ENCODE data around the gene GSG1L.

The GSG1L gene

GRCh38 chr16:28067604-28068379 lies 4.3 kb upstream of the GSG1L start:
- Histone ChIP-seq H3K36me3 (ENCODE audit: control insufficient read depth, insufficient read depth, low read length) (no peaks in the 10 kb centered on the region), H3K4me3 (replicated peaks; ENCODE audit: low read depth, low read length) (no peak overlapping the region), H3K27me3 (replicated peaks; ENCODE audit: control insufficient read depth, insufficient read depth, low read length) (no peaks in the 10 kb centered on the region; the same call in none of the 2 replicates)
- no peak for TF ChIP-seq CTCF (IDR thresholded peaks at IDR 0.05; ENCODE audit: insufficient read depth, low read length, poor library complexity, severe bottlenecking)
- DNase-seq (ENCODE audit: extremely low read depth, insufficient read length), result no peak

- TF ChIP-seq CTCF (IDR thresholded peaks at IDR 0.05; ENCODE audit: insufficient read depth, low read length, poor library complexity, severe bottlenecking), result no peak
- no peaks in the 10 kb centered on the region; the same call in none of the 2 replicates for H3K27me3 ChIP-seq (replicated peaks; ENCODE audit: control insufficient read depth, insufficient read depth, low read length)
These were observed 1.3 kb upstream of the GSG1L start for GRCh38 chr16:28064706-28065249.

GRCh38 chr16:28064150-28064549 lies 636 bp upstream of the GSG1L start:
- TF ChIP-seq CTCF (IDR thresholded peaks at IDR 0.05; ENCODE audit: insufficient read depth, low read length, poor library complexity, severe bottlenecking), result no peak
- H3K4me3 ChIP-seq (replicated peaks; ENCODE audit: low read depth, low read length), result no peak overlapping the region
- H3K36me3 ChIP-seq (ENCODE audit: control insufficient read depth, insufficient read depth, low read length), result no peaks in the 10 kb centered on the region
- no peak for DNase-seq (ENCODE audit: extremely low read depth, insufficient read length)
- H3K27me3 ChIP-seq (replicated peaks; ENCODE audit: control insufficient read depth, insufficient read depth, low read length), result no peaks in the 10 kb centered on the region; the same call in none of the 2 replicates

More at GRCh38 chr16:28064706-28065249, 1.3 kb upstream of the GSG1L start:
- Histone ChIP-seq H3K36me3 (ENCODE audit: control insufficient read depth, insufficient read depth, low read length) (no peaks in the 10 kb centered on the region), H3K4me3 (replicated peaks; ENCODE audit: low read depth, low read length) (no peak overlapping the region)
- no peak for DNase-seq (ENCODE audit: extremely low read depth, insufficient read length)

- H3K27me3 ChIP-seq (replicated peaks; ENCODE audit: control insufficient read depth, insufficient read depth, low read length), result no peaks in the 10 kb centered on the region; the same call in none of the 2 replicates
- TF ChIP-seq CTCF (IDR thresholded peaks at IDR 0.05; ENCODE audit: insufficient read depth, low read length, poor library complexity, severe bottlenecking), result no peak
- H3K36me3 ChIP-seq (ENCODE audit: control insufficient read depth, insufficient read depth, low read length), result no peaks in the 10 kb centered on the region
- no peak for DNase-seq (ENCODE audit: extremely low read depth, insufficient read length)
- peak overlapping the region; percentile 22; the same call in 1 of the 2 replicates for H3K4me3 ChIP-seq (replicated peaks; ENCODE audit: low read depth, low read length)
These were observed 530 bp downstream of the GSG1L start for GRCh38 chr16:28062847-28063521.

- TF ChIP-seq CTCF (IDR thresholded peaks at IDR 0.05; ENCODE audit: insufficient read depth, low read length, poor library complexity, severe bottlenecking), result no peak
- Histone ChIP-seq H3K4me3 (replicated peaks; ENCODE audit: low read depth, low read length) (no peak overlapping the region), H3K36me3 (ENCODE audit: control insufficient read depth, insufficient read depth, low read length) (no peaks in the 10 kb centered on the region), H3K27me3 (replicated peaks; ENCODE audit: control insufficient read depth, insufficient read depth, low read length) (no peaks in the 10 kb centered on the region; the same call in none of the 2 replicates)
- DNase-seq (ENCODE audit: extremely low read depth, insufficient read length), result no peak
These were observed 1.2 kb downstream of the GSG1L start for GRCh38 chr16:28062261-28062846.
